Endothelial cell of umbilical vein (primary cell): ENCODE measurements around the gene SCAPER. TPM values are rescaled to one million over a fixed set of nuclear protein-coding genes. Genes with fewer than 3 reads are reported as not detected.

Experiments
- BruUV-seq: library from RNA; stranded (reverse); fragments of 400-500 nt; replicated peaks from 2 replicates; lab custom pipeline; 2021; lab: Mats Ljungman, UMichigan
- CTCF ChIA-PET: fragments of 300-600, 350-600 bp; sonication (Branson Sonifier 250); formaldehyde crosslinking; loops from one replicate; lab custom pipeline; 2021; ENCODE audit warnings: antibody characterized with exemption, inconsistent platforms; lab: Charles Lee
- POLR2A ChIA-PET: fragments of 300-600, 350-600 bp; sonication (Branson Sonifier 250); formaldehyde crosslinking; loops from one replicate; lab custom pipeline; 2021; ENCODE audit warnings: antibody characterized with exemption, inconsistent platforms; lab: Charles Lee
- DNase-seq: peaks from one replicate; pipeline ENCODE4 v3.0.0-alpha.2; 2011; ENCODE audit warnings: low read depth, low spot score
- FAIRE-seq: peaks from 2 replicates; lab custom pipeline; 2011; peaks lifted over from hg19 to GRCh38; lab: Jason Lieb, UNC
- H2AFZ ChIP-seq: 2 replicates; pipeline ENCODE4 v1.6.0; 2012; ENCODE audit warnings: low read depth, low read length, control low read depth, inconsistent platforms
- H3K27ac ChIP-seq: 2 replicates; pipeline ENCODE4 v1.5.1; 2011; ENCODE audit warnings: low read depth, mild to moderate bottlenecking, control low read depth, low read length, moderate library complexity; ENCODE audit not compliant: insufficient read depth
- H3K27me3 ChIP-seq, 2 experiments: 2 replicates each; pipeline versions ENCODE4 v1.6.0 to v1.6.1; 2011; ENCODE audit warnings: low read length in 2 of 2, mixed read lengths in 1 of 2; ENCODE audit not compliant: control insufficient read depth in 2 of 2, insufficient read depth in 2 of 2
- H3K36me3 ChIP-seq, 2 experiments: 2 replicates in 1 of 2; 3 replicates in 1 of 2; pipeline ENCODE4 v1.5.1; 2011; ENCODE audit warnings: low read length in 2 of 2, mild to moderate bottlenecking in 1 of 2, moderate library complexity in 1 of 2; ENCODE audit not compliant: control insufficient read depth in 2 of 2, insufficient read depth in 2 of 2; ENCODE audit errors: extremely low read depth in 1 of 2
- H3K4me1 ChIP-seq: 3 replicates; pipeline ENCODE4 v1.5.1; 2011; ENCODE audit warnings: mild to moderate bottlenecking, low read length; ENCODE audit not compliant: control insufficient read depth, insufficient read depth; ENCODE audit errors: extremely low read depth
- H3K4me2 ChIP-seq: 2 replicates; pipeline ENCODE4 v1.6.1; 2011; ENCODE audit warnings: low read length, control low read depth, mixed read lengths; ENCODE audit not compliant: insufficient read depth
- H3K4me3 ChIP-seq, 3 experiments: fragments of 200-600 bp in 1 of 3; sonication (generic), shearing (Covaris generic) in 1 of 3; replicated peaks in 1 of 3; 2 replicates each; pipeline ENCODE4 v1.5.1; 2011 to 2016; ENCODE audit warnings: control low read depth in 3 of 3, low read length in 3 of 3, mild to moderate bottlenecking in 2 of 3, inconsistent platforms in 1 of 3, low read depth in 1 of 3, moderate library complexity in 1 of 3; ENCODE audit not compliant: insufficient read depth in 1 of 3
- H3K79me2 ChIP-seq: 2 replicates; pipeline ENCODE4 v1.6.0; 2012; ENCODE audit warnings: low read length, inconsistent platforms; ENCODE audit not compliant: control insufficient read depth, insufficient read depth
- H3K9ac ChIP-seq: replicated peaks from 2 replicates; pipeline ENCODE3; 2011; ENCODE audit warnings: low read length, control low read depth; ENCODE audit not compliant: insufficient read depth; ENCODE audit errors: extremely low read depth
- H3K9me1 ChIP-seq: replicated peaks from 3 replicates; pipeline ENCODE4 v1.6.0; 2011; ENCODE audit warnings: mild to moderate bottlenecking, low read length; ENCODE audit not compliant: control insufficient read depth, insufficient read depth; ENCODE audit errors: extremely low read depth
- H3K9me3 ChIP-seq: replicated peaks from 2 replicates; pipeline ENCODE4 v1.5.1; 2012; ENCODE audit warnings: low read length, inconsistent platforms; ENCODE audit not compliant: control insufficient read depth, insufficient read depth
- H4K20me1 ChIP-seq: replicated peaks from 2 replicates; pipeline ENCODE3; 2011; ENCODE audit warnings: mild to moderate bottlenecking, low read length; ENCODE audit not compliant: control insufficient read depth, insufficient read depth; ENCODE audit errors: extremely low read depth
- EZH2 ChIP-seq: IDR thresholded peaks from 2 replicates; pipeline ENCODE4 v1.6.1; 2012; ENCODE audit warnings: borderline replicate concordance, low read depth, mild to moderate bottlenecking, moderate library complexity, low read length, inconsistent platforms; ENCODE audit not compliant: severe bottlenecking
- FOS ChIP-seq: IDR thresholded peaks from 2 replicates; pipeline ENCODE4 v1.6.1; 2011; ENCODE audit warnings: mild to moderate bottlenecking, low read length, moderate library complexity, borderline replicate concordance; ENCODE audit not compliant: insufficient read depth
- GATA2 ChIP-seq: IDR thresholded peaks from 2 replicates; pipeline ENCODE4 v1.7.0; 2011; ENCODE audit warnings: low read depth, mild to moderate bottlenecking, moderate library complexity, mixed read lengths, low read length; ENCODE audit not compliant: insufficient read length, insufficient read depth
- JUN ChIP-seq: IDR thresholded peaks from 2 replicates; pipeline ENCODE4 v1.6.1; 2011; ENCODE audit warnings: borderline replicate concordance, low read depth; ENCODE audit not compliant: insufficient read length, insufficient read depth
- MYC ChIP-seq: IDR thresholded peaks from one replicate; pipeline ENCODE4 v1.6.1; 2011; ENCODE audit warnings: mild to moderate bottlenecking, low read depth, low read length
- POLR2A ChIP-seq: IDR thresholded peaks from 2 replicates; pipeline ENCODE4 v1.6.1; 2012; ENCODE audit warnings: low read depth, mild to moderate bottlenecking, control low read depth, low read length
- POLR2AphosphoS5 ChIP-seq: IDR thresholded peaks from 2 replicates; pipeline ENCODE4 v1.6.1; 2012; ENCODE audit warnings: low read depth, mild to moderate bottlenecking, control low read depth, low read length, moderate library complexity; ENCODE audit not compliant: insufficient read depth
- dilution Hi-C: fragments of 300-500 bp; cut with MboI; formaldehyde crosslinking; loops from one replicate; pipeline ENCODE4 v1.15.0; 2019; ENCODE audit warnings: low sequenced_read_pairs; ENCODE audit not compliant: extremely low pct_ligation_motif_present
- intact Hi-C: fragments of 100-400 bp; cut with micrococcal nuclease; formaldehyde crosslinking; loops from one replicate; pipeline ENCODE4 v1.10.0; 2022
- polyA plus RNA-seq, 4 experiments: library from polyadenylated mRNA; depleted of rRNA in 3 of 4; stranded (reverse) in 3 of 4; unstranded in 1 of 4; fragments of >200 nt; gene quantifications; 2 replicates each; pipeline versions ENCODE4 v1.2.1 to v1.2.3, GENCODE V29; 2011 to 2012; ENCODE audit warnings: missing spikeins in 1 of 4
- total RNA-seq: library from RNA; stranded (reverse); gene quantifications from 2 replicates; pipeline ENCODE4 v1.2.3, GENCODE V29; 2021
- TF ChIP-seq, protein P1 (sequence below): IDR thresholded peaks from 2 replicates; pipeline ENCODE4 v1.6.1; 2011; ENCODE audit not compliant: insufficient read depth, insufficient read length
- TF ChIP-seq, protein P2 (sequence below), 2 donors: IDR thresholded peaks; 1 replicate in 1 of 2; 2 replicates in 1 of 2; pipeline ENCODE4 v1.5.1; 2011; ENCODE audit warnings: low read length in 2 of 2, mild to moderate bottlenecking in 2 of 2, moderate library complexity in 2 of 2, control low read depth in 1 of 2, inconsistent platforms in 1 of 2, low read depth in 1 of 2; ENCODE audit not compliant: insufficient read depth in 1 of 2; ENCODE audit errors: extremely low read depth in 1 of 2

The SCAPER gene
- total and polyA plus RNA-seq, 2 donors (not counting 3 experiments of a cell fraction or from before 2014, with no cell fraction given): 2.7 to 12.7 TPM

DNA sequence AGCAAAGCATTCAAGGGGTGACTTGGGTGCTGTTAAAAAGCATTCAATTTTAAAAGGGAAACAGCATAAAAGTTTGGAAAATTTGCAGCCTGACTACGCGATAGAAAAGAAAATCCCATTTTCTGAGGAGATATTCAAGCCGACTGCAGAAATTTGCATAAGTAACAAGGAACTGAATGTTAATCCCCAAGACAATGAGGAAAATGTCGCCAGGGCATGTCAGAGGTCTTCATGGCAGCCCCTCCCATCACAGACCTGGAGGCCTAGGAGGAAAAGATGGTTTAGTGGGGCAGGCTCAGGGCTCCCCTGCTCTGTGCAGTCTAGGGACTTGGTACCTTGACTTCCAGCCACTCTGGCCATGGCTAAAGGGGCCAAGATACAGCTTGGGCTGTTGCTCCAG lies 475.5 kb downstream of the SCAPER start:
- dilution Hi-C loops (no loop called here), intact Hi-C loops (no loop called here)
- Histone ChIP-seq H3K9me1 (no peaks in the 10 kb centered on the region), H3K4me2 (no peak overlapping the region), H3K9me3 (no peaks in the 10 kb centered on the region), H3K36me3 (no peaks in the 10 kb centered on the region), H3K4me3 (no peak overlapping the region), H3K27ac (no peak overlapping the region), H3K79me2 (no peaks in the 10 kb centered on the region), H3K9ac (no peak overlapping the region), H3K4me1 (no peaks in the 10 kb centered on the region), H3K27me3 (no peaks in the 10 kb centered on the region), H4K20me1 (no peaks in the 10 kb centered on the region), H2AFZ (no peak overlapping the region)
- DNase-seq (no peak), FAIRE-seq (no peak)
- CTCF ChIA-PET: no interaction called here
- no TSS peak for BruUV-seq
- TF ChIP-seq POLR2A (no peak), JUN (no peak), FOS (no peak), POLR2AphosphoS5 (no peak), EZH2 (no peak), GATA2 (no peak), MYC (no peak)
- TF ChIP-seq, protein P1, sequence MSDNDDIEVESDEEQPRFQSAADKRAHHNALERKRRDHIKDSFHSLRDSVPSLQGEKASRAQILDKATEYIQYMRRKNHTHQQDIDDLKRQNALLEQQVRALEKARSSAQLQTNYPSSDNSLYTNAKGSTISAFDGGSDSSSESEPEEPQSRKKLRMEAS: no peak
- TF ChIP-seq, protein P2, sequence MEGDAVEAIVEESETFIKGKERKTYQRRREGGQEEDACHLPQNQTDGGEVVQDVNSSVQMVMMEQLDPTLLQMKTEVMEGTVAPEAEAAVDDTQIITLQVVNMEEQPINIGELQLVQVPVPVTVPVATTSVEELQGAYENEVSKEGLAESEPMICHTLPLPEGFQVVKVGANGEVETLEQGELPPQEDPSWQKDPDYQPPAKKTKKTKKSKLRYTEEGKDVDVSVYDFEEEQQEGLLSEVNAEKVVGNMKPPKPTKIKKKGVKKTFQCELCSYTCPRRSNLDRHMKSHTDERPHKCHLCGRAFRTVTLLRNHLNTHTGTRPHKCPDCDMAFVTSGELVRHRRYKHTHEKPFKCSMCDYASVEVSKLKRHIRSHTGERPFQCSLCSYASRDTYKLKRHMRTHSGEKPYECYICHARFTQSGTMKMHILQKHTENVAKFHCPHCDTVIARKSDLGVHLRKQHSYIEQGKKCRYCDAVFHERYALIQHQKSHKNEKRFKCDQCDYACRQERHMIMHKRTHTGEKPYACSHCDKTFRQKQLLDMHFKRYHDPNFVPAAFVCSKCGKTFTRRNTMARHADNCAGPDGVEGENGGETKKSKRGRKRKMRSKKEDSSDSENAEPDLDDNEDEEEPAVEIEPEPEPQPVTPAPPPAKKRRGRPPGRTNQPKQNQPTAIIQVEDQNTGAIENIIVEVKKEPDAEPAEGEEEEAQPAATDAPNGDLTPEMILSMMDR (IDR thresholded peaks at IDR 0.05; ENCODE audit: extremely low read depth in 1 of 2, insufficient read depth in 1 of 2, low read depth in 1 of 2, low read length in 2 of 2): no peak
- POLR2A ChIA-PET: no interaction called here
